Renal cortex interstitium (tissue), 11 donors: ENCODE data around the gene RSPH9. TPM values are rescaled to one million over a fixed set of nuclear protein-coding genes. Genes with fewer than 3 reads are reported as not detected.

Experiments used
- DNase-seq, 11 donors: peaks; one replicate each; pipeline ENCODE4 v3.0.0-alpha.2; 2013; ENCODE audit warnings: low read depth in 9 of 11, low spot score in 4 of 11; ENCODE audit errors: extremely low read depth in 1 of 11
- polyA plus RNA-seq, 3 donors: library from polyadenylated mRNA; unstranded; fragments of 120-200 nt; gene quantifications; one replicate each; pipeline ENCODE4 v1.2.1, GENCODE V29; 2013; ENCODE audit not compliant: insufficient read length in 3 of 3

RSPH9 gene
- polyA plus RNA-seq, 3 donors = 1.1 to 1.7 (median 1.7) TPM

GRCh38 chr6:43718387-43719105, 73.7 kb downstream of the RSPH9 start:
- no peak for DNase-seq

GRCh38 chr6:43719511-43719910, 74.7 kb downstream of the RSPH9 start:
- no peak for DNase-seq

DNA sequence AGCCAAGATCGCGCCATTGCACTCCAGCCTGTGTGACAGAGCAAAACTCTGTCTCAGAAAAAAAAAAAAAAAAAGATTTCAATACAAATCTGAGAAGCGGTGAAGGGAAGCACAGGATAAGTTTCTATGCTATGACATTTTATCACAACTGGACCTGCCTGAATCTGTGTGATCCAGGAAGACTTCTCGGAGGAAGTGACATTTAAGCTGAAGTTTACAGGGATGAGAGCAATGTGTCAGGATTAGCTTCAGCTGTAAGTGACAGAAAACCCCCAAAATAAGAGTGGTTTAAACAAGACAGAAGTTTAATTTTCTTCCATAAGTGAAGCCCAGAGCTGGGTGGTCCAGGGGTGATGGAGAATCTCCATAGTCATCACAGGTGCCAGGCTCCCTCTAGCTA, 76.2 kb downstream of the RSPH9 start:
- no peak for DNase-seq

Other genes with a start within 250 kb of the RSPH9 start
- 10 to 100 TPM; 16.9 to 27.6 (median 21.2) TPM for gene ABCC10, start 217.5 kb upstream of the RSPH9 start, polyA plus RNA-seq
- gene DLK2, start 189.5 kb upstream of the RSPH9 start, polyA plus RNA-seq = 1 to 10 TPM in 2 of 3 donors, under 1 TPM in 1; 0.73 to 1.3 (median 1.0) TPM
- gene TJAP1, start 167.5 kb upstream of the RSPH9 start, polyA plus RNA-seq = 10 to 100 TPM; 36.0 to 46.3 (median 39.8) TPM
- 1 to 10 TPM in 2 of 3 donors, under 1 TPM in 1; 0.82 to 1.6 (median 1.2) TPM for gene LRRC73, start 134.7 kb upstream of the RSPH9 start, polyA plus RNA-seq
- gene YIPF3, start 128.1 kb upstream of the RSPH9 start, polyA plus RNA-seq = 100 to 1,000 TPM; 136 to 163 (median 146) TPM
- gene POLR1C, start 127.9 kb upstream of the RSPH9 start, polyA plus RNA-seq = 10 to 100 TPM; 36.9 to 43.6 (median 40.6) TPM
- 10 to 100 TPM; 47.9 to 55.7 (median 50.7) TPM for gene XPO5, start 69.0 kb upstream of the RSPH9 start, polyA plus RNA-seq
- 10 to 100 TPM; 20.8 to 25.5 (median 25.3) TPM for gene POLH, start 68.9 kb upstream of the RSPH9 start, polyA plus RNA-seq
- 10 to 100 TPM; 50.0 to 62.0 (median 51.9) TPM for gene GTPBP2, start 15.8 kb upstream of the RSPH9 start, polyA plus RNA-seq
- gene MAD2L1BP, start 9.2 kb upstream of the RSPH9 start, polyA plus RNA-seq = 10 to 100 TPM; 25.4 to 27.9 (median 25.5) TPM
- 10 to 100 TPM; 43.4 to 49.2 (median 48.0) TPM for gene MRPS18A, start 42.8 kb downstream of the RSPH9 start, polyA plus RNA-seq
- gene VEGFA, start 125.2 kb downstream of the RSPH9 start, polyA plus RNA-seq = 100 to 1,000 TPM; 293 to 424 (median 310) TPM